HEK293T (cell line): Measurements from ENCODE around the gene TRIP4.
"Not testable (repeated sequence)": the region's sequence is repeated elsewhere in the genome, so short reads cannot be mapped to it uniquely, and the experiment has no call there.

Source experiments
- ARNT ChIP-seq: fragments of 450-650 bp; IDR thresholded peaks from 2 replicates; pipeline ENCODE4 v1.6.1; 2017; ENCODE audit warnings: mild to moderate bottlenecking
- ELF4 ChIP-seq: fragments of 450-650 bp; IDR thresholded peaks from 2 replicates; pipeline ENCODE4 v1.6.1; 2017; ENCODE audit warnings: antibody characterized with exemption
- FOXA1 ChIP-seq: fragments of 450-650 bp; IDR thresholded peaks from 2 replicates; pipeline ENCODE4 v1.6.1; 2016; ENCODE audit warnings: mild to moderate bottlenecking
- LEF1 ChIP-seq: fragments of 450-650 bp; IDR thresholded peaks from 2 replicates; pipeline ENCODE4 v1.6.1; 2017; ENCODE audit warnings: mild to moderate bottlenecking, borderline replicate concordance
- SP1 ChIP-seq: fragments of 450-650 bp; IDR thresholded peaks from 2 replicates; pipeline ENCODE4 v1.6.1; 2017
- SUZ12 ChIP-seq: fragments of 450-650 bp; IDR thresholded peaks from 2 replicates; pipeline ENCODE4 v1.6.1; 2016; ENCODE audit warnings: mild to moderate bottlenecking
- TARDBP ChIP-seq: fragments of 450-650 bp; IDR thresholded peaks from 2 replicates; pipeline ENCODE4 v1.6.1; 2016

GRCh38 chr15:64346242-64346641, 41.4 kb upstream of the TRIP4 start:
- not testable (repeated sequence) for TF ChIP-seq ARNT, SP1, SUZ12, ELF4, TARDBP, FOXA1, LEF1
